Keratinocyte (primary cell): ENCODE measurements around the gene BCL2.
"Not testable (repeated sequence)": the region's sequence is repeated elsewhere in the genome, so short reads cannot be mapped to it uniquely, and the experiment has no call there.

Experiments used
- CTCF ChIP-seq, 3 experiments: IDR thresholded peaks in 1 of 3; conservative IDR thresholded peaks in 1 of 3; optimal IDR thresholded peaks in 1 of 3; 2 replicates in 2 of 3; 3 replicates in 1 of 3; pipeline versions ENCODE3 to v1.5.1; 2011; ENCODE audit warnings: low read length in 3 of 3, mild to moderate bottlenecking in 3 of 3, moderate library complexity in 2 of 3, control low read depth in 1 of 3, inconsistent platforms in 1 of 3; ENCODE audit not compliant: insufficient read depth in 2 of 3; ENCODE audit errors: extremely low read depth in 1 of 3
- EZH2 ChIP-seq: IDR thresholded peaks from one replicate; pipeline ENCODE4 v1.6.1; 2012; ENCODE audit warnings: inconsistent platforms, mild to moderate bottlenecking, low read length, moderate library complexity

- not testable (repeated sequence) for TF ChIP-seq CTCF (optimal IDR thresholded peaks at IDR 0.05 in 1 of 3, IDR thresholded peaks at IDR 0.05 in 1 of 3, conservative IDR thresholded peaks at IDR 0.05 in 1 of 3; ENCODE audit: extremely low read depth in 1 of 3, insufficient read depth in 2 of 3, low read length in 3 of 3); EZH2
Observed at GRCh38 chr18:63363420-63363819, 43.9 kb upstream of the BCL2 start.
